ENCODE results near the gene TRMT44. TPM values are rescaled to one million over a fixed set of nuclear protein-coding genes. Genes with fewer than 3 reads are reported as not detected.

TRMT44 gene
- total RNA-seq, 1 experiment from 2014 or later, result 22.9 TPM

DNA sequence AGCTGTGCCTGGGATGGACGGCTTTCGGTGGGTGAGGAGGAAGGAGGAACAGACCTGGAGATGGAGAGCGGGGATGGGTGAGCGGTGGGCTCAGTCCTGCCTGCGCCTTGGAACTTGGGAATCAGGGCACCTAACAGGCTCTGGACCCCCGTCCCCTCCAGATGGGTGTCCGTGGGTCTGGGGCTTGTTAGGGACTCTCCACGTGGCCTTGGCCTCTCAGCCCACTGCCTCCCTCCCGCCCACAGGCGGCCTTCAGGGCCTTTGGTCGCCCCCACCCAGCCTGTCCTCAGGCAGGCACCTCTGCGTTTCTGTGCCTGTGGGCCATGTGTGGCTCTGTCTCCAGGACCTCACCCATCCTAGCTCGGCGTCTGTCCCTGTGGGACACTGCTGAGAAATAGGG is 29.0 kb downstream of the TRMT44 start:
- Histone ChIP-seq H3K9me3 (ENCODE audit: low read depth, low read length, poor library complexity, severe bottlenecking) (no peaks in the 10 kb centered on the region), H3K27me3 (replicated peaks; ENCODE audit: insufficient read depth, low read depth, low read length, poor library complexity) (no peaks in the 10 kb centered on the region), H3K27ac (ENCODE audit: low read depth, low read length, poor library complexity, severe bottlenecking) (no peak overlapping the region), H3K4me1 (ENCODE audit: insufficient read depth, low read length, poor library complexity, severe bottlenecking) (peaks cover 3% of the 10 kb centered on the region), H3K4me3 (ENCODE audit: low read depth, low read length, poor library complexity, severe bottlenecking) (no peak overlapping the region), H3K36me3 (ENCODE audit: insufficient read depth, low read length, poor library complexity, severe bottlenecking) (peaks cover 11% of the 10 kb centered on the region)
- POLR2A ChIA-PET (ENCODE audit: low non-redundant PET), result no interaction called here
- BruUV-seq (replicated peaks), result no TSS peak
- TF ChIP-seq EZH2 (IDR thresholded peaks at IDR 0.05; ENCODE audit: borderline replicate concordance, low read depth, low read length, poor library complexity, severe bottlenecking), result no peak
- TF ChIP-seq, protein P1, sequence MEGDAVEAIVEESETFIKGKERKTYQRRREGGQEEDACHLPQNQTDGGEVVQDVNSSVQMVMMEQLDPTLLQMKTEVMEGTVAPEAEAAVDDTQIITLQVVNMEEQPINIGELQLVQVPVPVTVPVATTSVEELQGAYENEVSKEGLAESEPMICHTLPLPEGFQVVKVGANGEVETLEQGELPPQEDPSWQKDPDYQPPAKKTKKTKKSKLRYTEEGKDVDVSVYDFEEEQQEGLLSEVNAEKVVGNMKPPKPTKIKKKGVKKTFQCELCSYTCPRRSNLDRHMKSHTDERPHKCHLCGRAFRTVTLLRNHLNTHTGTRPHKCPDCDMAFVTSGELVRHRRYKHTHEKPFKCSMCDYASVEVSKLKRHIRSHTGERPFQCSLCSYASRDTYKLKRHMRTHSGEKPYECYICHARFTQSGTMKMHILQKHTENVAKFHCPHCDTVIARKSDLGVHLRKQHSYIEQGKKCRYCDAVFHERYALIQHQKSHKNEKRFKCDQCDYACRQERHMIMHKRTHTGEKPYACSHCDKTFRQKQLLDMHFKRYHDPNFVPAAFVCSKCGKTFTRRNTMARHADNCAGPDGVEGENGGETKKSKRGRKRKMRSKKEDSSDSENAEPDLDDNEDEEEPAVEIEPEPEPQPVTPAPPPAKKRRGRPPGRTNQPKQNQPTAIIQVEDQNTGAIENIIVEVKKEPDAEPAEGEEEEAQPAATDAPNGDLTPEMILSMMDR (conservative IDR thresholded peaks at IDR 0.05; ENCODE audit: low read depth, low read length), result no peak
- no peak for DNase-seq (ENCODE audit: low spot score)
- intact Hi-C loops (cut with micrococcal nuclease; ENCODE audit: unreplicated experiment), result no loop called here
- CTCF ChIA-PET, result interaction anchor here (1.0 kb wide), 1 partner anchor 35 kb away, joined by 3 read pairs; no protein-coding TSS in a partner anchor

DNA sequence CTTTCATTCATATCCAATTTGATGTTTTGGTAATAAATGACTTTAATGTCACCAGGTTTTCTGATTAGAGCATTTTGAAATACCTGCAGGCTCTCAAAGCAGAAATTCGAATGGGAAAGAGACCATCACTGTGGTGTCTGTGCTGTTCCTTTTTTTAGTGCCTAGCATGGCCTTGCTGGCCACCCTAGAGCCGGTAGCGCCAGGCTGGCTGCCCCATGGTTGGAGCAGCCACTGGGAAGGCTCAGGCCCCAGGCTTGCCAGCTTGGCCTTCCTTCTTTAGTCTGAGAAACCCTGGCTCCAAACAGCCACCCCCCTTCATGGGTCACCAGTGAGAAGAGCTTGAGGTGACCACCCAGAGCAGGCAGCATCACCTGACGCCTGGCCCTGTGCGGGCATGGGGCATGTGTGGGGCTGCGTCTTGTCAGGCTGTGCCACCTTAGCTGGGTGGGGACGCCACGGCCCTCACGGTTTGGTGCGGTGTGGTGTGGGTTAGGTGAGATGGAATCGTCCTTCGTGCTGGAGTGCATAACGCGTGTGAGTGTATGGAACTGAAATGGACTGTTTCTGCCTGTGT is 30.0 kb downstream of the TRMT44 start:
- Histone ChIP-seq H3K4me1 (ENCODE audit: insufficient read depth, low read length, poor library complexity, severe bottlenecking) (peaks cover 3% of the 10 kb centered on the region), H3K4me3 (ENCODE audit: low read depth, low read length, poor library complexity, severe bottlenecking) (no peak overlapping the region), H3K9me3 (ENCODE audit: low read depth, low read length, poor library complexity, severe bottlenecking) (no peaks in the 10 kb centered on the region), H3K27me3 (replicated peaks; ENCODE audit: insufficient read depth, low read depth, low read length, poor library complexity) (no peaks in the 10 kb centered on the region), H3K36me3 (ENCODE audit: insufficient read depth, low read length, poor library complexity, severe bottlenecking) (peaks cover 7% of the 10 kb centered on the region), H3K27ac (ENCODE audit: low read depth, low read length, poor library complexity, severe bottlenecking) (no peak overlapping the region)
- ChIA-PET POLR2A (ENCODE audit: low non-redundant PET) (no interaction called here), CTCF (no interaction called here)
- intact Hi-C loops (cut with micrococcal nuclease; ENCODE audit: unreplicated experiment), result no loop called here
- no peak for DNase-seq (ENCODE audit: low spot score)
- TF ChIP-seq EZH2 (IDR thresholded peaks at IDR 0.05; ENCODE audit: borderline replicate concordance, low read depth, low read length, poor library complexity, severe bottlenecking), result no peak
- TF ChIP-seq, protein P1 (conservative IDR thresholded peaks at IDR 0.05; ENCODE audit: low read depth, low read length), result no peak
- BruUV-seq (replicated peaks), result no TSS peak

DNA sequence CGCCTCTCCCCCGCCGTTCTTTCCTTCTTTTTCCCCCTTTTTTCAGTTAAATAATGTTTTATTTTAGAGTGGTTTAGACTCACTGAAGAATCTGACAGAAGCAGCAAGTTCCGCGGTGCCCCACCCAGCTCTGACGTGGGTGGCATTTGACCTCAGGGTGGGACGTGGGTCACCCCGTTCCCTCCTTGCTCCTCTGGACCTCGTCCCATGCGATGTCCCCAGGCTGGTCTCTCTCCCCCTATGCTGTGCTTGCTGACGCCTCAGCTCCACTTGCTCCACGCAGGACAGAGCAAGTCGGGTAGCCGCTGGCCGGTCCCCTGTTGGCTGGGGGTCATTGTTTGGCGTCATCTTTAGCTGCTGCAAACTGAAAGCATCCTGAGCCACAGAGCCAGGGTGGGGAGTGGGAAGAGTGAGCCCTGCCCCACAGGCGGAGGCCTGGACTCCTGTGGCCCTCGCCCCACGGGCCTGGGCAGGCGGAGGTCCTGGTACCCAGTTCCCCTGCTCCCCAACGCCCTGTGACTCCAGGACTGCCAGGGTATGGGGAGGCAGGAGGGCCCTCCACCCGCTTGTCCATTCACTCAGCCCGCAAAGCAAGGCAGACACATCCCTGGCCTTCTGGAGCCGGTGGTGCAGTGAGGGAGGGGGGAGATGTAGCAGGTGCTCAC is 30.8 kb downstream of the TRMT44 start:
- ChIA-PET CTCF (no interaction called here), POLR2A (ENCODE audit: low non-redundant PET) (no interaction called here)

More for the DNA sequence above, 30.8 kb downstream of the TRMT44 start:
- Histone ChIP-seq H3K4me1 (ENCODE audit: insufficient read depth, low read length, poor library complexity, severe bottlenecking) (peaks cover 3% of the 10 kb centered on the region), H3K9me3 (ENCODE audit: low read depth, low read length, poor library complexity, severe bottlenecking) (no peaks in the 10 kb centered on the region), H3K4me3 (ENCODE audit: low read depth, low read length, poor library complexity, severe bottlenecking) (no peak overlapping the region), H3K27me3 (replicated peaks; ENCODE audit: insufficient read depth, low read depth, low read length, poor library complexity) (no peaks in the 10 kb centered on the region), H3K27ac (ENCODE audit: low read depth, low read length, poor library complexity, severe bottlenecking) (no peak overlapping the region), H3K36me3 (ENCODE audit: insufficient read depth, low read length, poor library complexity, severe bottlenecking) (peaks cover 12% of the 10 kb centered on the region)
- DNase-seq (ENCODE audit: low spot score), result no peak
- intact Hi-C loops (cut with micrococcal nuclease; ENCODE audit: unreplicated experiment), result no loop called here
- TF ChIP-seq, protein P1 (conservative IDR thresholded peaks at IDR 0.05; ENCODE audit: low read depth, low read length), result no peak
- no peak for TF ChIP-seq EZH2 (IDR thresholded peaks at IDR 0.05; ENCODE audit: borderline replicate concordance, low read depth, low read length, poor library complexity, severe bottlenecking)
- BruUV-seq (replicated peaks), result no TSS peak

Measured in A673 (cell line).